Measurements from ENCODE around the gene MYLK4.

- TF ChIP-seq, protein P1, sequence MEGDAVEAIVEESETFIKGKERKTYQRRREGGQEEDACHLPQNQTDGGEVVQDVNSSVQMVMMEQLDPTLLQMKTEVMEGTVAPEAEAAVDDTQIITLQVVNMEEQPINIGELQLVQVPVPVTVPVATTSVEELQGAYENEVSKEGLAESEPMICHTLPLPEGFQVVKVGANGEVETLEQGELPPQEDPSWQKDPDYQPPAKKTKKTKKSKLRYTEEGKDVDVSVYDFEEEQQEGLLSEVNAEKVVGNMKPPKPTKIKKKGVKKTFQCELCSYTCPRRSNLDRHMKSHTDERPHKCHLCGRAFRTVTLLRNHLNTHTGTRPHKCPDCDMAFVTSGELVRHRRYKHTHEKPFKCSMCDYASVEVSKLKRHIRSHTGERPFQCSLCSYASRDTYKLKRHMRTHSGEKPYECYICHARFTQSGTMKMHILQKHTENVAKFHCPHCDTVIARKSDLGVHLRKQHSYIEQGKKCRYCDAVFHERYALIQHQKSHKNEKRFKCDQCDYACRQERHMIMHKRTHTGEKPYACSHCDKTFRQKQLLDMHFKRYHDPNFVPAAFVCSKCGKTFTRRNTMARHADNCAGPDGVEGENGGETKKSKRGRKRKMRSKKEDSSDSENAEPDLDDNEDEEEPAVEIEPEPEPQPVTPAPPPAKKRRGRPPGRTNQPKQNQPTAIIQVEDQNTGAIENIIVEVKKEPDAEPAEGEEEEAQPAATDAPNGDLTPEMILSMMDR (IDR thresholded peaks at IDR 0.05), result no peak
- TF ChIP-seq POLR2A (IDR thresholded peaks at IDR 0.05), result no peak
These were observed 37.1 kb downstream of the MYLK4 start for GRCh38 chr6:2713473-2714110.
